ENCODE data around the gene MCM10. TPM values are rescaled to one million over a fixed set of nuclear protein-coding genes. Genes with fewer than 3 reads are reported as not detected.
A peak's percentile ranks its signal among the peaks of the same experiment; 100 is the strongest.

MCM10 gene
- total RNA-seq (ENCODE audit: unreplicated experiment) = 5.0 TPM
- long read RNA-seq = 0 reads

DNA sequence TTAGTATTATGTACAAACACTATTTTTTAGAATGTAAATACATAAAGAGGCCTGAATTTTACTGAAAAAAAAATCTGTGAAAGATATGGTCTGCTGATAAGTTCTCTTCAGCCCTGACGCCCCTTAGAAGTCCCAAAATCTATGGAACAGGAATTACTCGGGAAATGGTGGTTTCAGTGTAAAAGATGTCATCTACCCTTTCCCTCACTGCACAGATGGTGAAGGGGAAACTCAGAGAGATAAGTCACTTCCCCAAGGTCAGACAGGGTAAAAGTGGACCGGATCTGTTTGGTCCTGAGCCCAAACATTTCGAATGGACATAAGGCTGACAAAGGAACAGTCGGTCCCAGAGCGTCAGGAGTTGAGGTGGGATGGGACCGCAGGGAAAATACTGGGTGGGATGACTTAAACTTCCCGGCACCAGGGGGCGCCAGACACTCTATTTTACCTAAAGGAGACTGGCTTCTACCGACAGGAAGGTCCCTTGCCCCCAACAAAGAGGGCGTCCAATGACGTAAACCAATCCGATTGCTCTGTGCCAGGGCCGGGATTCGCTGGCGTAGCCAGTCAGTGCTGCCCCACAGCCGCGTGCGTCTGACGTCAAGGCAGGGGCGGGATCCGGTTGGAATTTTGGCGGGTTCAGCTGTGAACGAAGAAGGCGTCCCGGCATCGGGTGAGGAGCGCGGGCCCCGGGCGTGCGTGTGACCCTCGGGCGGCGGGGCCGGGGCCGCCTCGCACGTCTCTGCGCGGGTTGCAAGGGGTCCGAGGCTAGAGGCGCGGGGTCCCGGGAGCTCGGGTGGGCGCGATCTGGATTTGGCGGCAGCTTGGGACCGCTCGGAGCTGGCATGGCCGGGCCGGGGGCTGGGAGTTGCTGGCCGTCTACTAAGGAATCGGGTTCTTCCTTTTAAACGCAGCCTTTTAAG lies at the start of gene MCM10:
Gene MCM10, plus strand, starts transcription at position 625 of the 923 bp plus-strand sequence. CDS start 2,645 bp downstream, outside the sequence.
- Mint-ChIP-seq H3K4me1 (ENCODE audit: low read depth, unreplicated experiment) (peaks cover 7% of the 10 kb centered on the region), H3K4me3 (ENCODE audit: unreplicated experiment) (peak within 1 kb of the TSS; percentile 90), H3K27me3 (ENCODE audit: unreplicated experiment) (peaks cover 2% of the 10 kb centered on the region), H3K27ac (ENCODE audit: unreplicated experiment) (peak within 1 kb of the TSS; percentile 72), H3K9me3 (ENCODE audit: unreplicated experiment) (no peaks in the 10 kb centered on the region), H3K36me3 (ENCODE audit: unreplicated experiment) (no peaks in the 10 kb centered on the region)
- DNase-seq = peak; percentile 97
- TF ChIP-seq CTCF (IDR thresholded peaks at IDR 0.05; ENCODE audit: partially characterized antibody, unreplicated experiment) = peak; percentile 93

GRCh38 chr10:13113544-13113943 lies 47.8 kb upstream of the MCM10 start:
- H3K27ac Mint-ChIP-seq (ENCODE audit: unreplicated experiment) = no peak overlapping the region
- H3K9me3 Mint-ChIP-seq (ENCODE audit: unreplicated experiment) = no peaks in the 10 kb centered on the region
- peaks cover 6% of the 10 kb centered on the region for H3K36me3 Mint-ChIP-seq (ENCODE audit: unreplicated experiment)
- no peak for TF ChIP-seq CTCF (IDR thresholded peaks at IDR 0.05; ENCODE audit: partially characterized antibody, unreplicated experiment)
- H3K27me3 Mint-ChIP-seq (ENCODE audit: unreplicated experiment) = peaks cover 2% of the 10 kb centered on the region
- no peaks in the 10 kb centered on the region for H3K4me1 Mint-ChIP-seq (ENCODE audit: low read depth, unreplicated experiment)
- H3K4me3 Mint-ChIP-seq (ENCODE audit: unreplicated experiment) = no peak overlapping the region
- DNase-seq = no peak

DNA sequence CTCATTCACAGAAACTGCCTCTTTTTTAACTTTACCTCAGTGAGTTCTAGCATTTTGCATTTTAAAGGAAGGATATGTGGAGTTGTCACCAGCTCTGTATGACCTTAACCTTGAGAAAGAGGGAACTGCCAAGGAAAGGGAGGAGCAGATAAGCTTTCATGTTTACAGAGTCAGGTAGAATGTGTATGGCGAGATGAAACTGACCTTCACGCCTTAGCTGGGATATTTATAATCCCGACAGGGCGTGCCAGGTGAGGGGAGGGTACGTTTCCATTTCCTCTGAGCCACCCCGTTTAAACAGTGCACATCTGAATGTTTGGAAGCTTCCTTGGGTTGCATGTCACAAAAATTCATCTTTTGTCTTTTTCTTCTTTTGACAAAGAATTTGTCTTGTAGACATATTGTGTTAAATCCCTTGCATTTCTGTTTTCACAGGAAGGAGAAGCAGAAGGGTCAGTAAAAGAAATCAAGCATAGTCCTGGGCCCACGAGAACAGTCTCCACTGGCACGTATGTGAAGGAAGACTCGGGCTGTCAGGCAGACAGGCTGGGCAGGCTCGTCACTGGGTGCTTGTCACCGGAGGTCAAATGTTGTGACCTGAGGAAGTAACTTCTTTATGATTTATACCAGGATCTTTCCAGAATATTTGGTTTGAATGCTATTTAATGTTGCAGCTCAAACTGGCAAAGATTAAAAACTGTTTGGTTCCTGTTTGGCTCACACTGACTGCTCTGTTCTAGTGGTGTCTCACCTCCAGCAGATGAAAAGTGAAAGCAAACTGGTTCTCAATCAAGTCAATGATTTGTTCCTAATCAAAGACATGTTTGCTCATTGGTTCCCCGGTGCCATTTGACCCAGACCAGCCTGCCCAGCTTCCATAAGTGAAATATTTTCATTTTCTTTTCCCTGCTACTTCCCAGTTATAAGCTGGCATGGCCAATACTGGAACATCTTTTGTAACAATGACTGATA lies 45.2 kb upstream of the MCM10 start:
- H3K36me3 Mint-ChIP-seq (ENCODE audit: unreplicated experiment) = no peaks in the 10 kb centered on the region
- H3K4me1 Mint-ChIP-seq (ENCODE audit: low read depth, unreplicated experiment) = no peaks in the 10 kb centered on the region
- no peak for TF ChIP-seq CTCF (IDR thresholded peaks at IDR 0.05; ENCODE audit: partially characterized antibody, unreplicated experiment)

DNA sequence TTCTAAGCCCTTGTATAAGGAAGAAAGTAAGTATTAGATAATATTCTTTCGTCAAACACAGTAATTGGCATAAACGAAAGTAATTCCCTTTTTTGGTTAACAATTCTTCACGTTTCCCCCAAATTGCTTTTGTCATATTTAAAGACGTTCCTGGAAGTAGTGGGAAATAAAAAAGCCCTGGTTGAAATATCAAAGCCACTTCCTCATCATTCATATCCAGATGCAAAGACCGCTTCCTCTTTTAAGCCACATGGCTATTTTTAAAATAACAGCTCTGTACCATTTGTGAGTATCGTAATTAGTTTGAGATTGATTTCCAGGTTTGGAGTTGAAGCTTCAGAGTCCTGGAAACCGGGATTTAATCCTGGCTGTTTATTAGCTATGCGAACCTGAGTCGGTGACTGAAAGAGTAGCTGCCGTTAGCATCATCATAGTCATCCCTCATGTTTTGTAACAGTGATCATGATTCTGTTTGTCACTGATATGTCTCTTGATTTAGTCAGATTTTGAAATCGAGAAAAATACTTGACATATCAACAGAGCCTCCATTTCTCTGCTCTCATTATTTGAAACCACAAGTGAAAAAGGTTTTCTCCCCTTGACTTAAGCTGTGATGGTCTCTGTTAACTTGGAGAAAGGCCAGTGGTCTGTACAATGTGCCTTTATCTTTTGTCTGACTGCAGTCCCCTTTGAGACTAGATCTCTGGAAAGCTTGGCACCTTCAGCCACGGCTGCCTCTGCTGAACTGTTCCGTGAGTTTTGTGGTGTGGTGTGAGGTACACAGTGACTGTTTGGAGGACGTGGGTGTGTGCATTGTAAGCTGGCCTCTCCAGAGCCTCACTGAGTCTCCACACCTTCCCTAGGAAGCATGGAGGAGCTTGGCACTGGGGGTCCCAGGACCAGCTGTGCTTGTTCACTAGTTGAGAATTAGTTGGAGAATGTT lies 43.2 kb upstream of the MCM10 start:
- no peaks in the 10 kb centered on the region for H3K4me1 Mint-ChIP-seq (ENCODE audit: low read depth, unreplicated experiment)
- TF ChIP-seq CTCF (IDR thresholded peaks at IDR 0.05; ENCODE audit: partially characterized antibody, unreplicated experiment) = no peak
- H3K27ac Mint-ChIP-seq (ENCODE audit: unreplicated experiment) = no peak overlapping the region
- H3K36me3 Mint-ChIP-seq (ENCODE audit: unreplicated experiment) = peaks cover 6% of the 10 kb centered on the region
- no peak for DNase-seq
- no peak overlapping the region for H3K4me3 Mint-ChIP-seq (ENCODE audit: unreplicated experiment)
- H3K9me3 Mint-ChIP-seq (ENCODE audit: unreplicated experiment) = no peaks in the 10 kb centered on the region
- H3K27me3 Mint-ChIP-seq (ENCODE audit: unreplicated experiment) = peaks cover 2% of the 10 kb centered on the region

More for the DNA sequence above, 45.2 kb upstream of the MCM10 start:
- DNase-seq = no peak
- Mint-ChIP-seq H3K27ac (ENCODE audit: unreplicated experiment) (no peak overlapping the region), H3K4me3 (ENCODE audit: unreplicated experiment) (no peak overlapping the region), H3K27me3 (ENCODE audit: unreplicated experiment) (peaks cover 2% of the 10 kb centered on the region), H3K9me3 (ENCODE audit: unreplicated experiment) (no peaks in the 10 kb centered on the region)
